Measurements from ENCODE around the gene DCTN1.

DNA sequence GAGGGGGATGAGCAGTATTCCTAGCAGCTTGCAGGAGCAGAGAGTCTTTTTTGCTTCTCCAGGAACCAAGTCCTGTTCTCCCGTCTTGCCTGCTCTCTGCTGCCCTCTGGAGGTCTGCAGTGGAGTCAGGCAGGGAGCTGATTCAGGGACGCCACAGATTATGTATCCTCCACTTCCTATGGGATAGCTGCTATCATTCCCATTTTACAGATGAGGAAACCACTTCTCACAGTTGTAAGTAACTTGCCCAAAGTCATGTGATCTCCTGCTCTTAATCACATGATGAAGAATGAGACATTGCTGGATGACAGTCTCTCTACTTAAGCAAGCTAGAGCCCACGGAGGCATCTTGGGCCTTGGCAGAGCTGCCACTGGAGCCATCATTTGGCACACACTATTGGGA, 45.2 kb downstream of the DCTN1 start:
- TF ChIP-seq, protein P1, sequence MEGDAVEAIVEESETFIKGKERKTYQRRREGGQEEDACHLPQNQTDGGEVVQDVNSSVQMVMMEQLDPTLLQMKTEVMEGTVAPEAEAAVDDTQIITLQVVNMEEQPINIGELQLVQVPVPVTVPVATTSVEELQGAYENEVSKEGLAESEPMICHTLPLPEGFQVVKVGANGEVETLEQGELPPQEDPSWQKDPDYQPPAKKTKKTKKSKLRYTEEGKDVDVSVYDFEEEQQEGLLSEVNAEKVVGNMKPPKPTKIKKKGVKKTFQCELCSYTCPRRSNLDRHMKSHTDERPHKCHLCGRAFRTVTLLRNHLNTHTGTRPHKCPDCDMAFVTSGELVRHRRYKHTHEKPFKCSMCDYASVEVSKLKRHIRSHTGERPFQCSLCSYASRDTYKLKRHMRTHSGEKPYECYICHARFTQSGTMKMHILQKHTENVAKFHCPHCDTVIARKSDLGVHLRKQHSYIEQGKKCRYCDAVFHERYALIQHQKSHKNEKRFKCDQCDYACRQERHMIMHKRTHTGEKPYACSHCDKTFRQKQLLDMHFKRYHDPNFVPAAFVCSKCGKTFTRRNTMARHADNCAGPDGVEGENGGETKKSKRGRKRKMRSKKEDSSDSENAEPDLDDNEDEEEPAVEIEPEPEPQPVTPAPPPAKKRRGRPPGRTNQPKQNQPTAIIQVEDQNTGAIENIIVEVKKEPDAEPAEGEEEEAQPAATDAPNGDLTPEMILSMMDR (IDR thresholded peaks at IDR 0.05): peak; percentile 68 to 96
- TF ChIP-seq POLR2A (IDR thresholded peaks at IDR 0.05): no peak

Measured in suprapubic skin (tissue), 3 donors.